Measurements from ENCODE around the gene SDK1.

Gene SDK1

DNA sequence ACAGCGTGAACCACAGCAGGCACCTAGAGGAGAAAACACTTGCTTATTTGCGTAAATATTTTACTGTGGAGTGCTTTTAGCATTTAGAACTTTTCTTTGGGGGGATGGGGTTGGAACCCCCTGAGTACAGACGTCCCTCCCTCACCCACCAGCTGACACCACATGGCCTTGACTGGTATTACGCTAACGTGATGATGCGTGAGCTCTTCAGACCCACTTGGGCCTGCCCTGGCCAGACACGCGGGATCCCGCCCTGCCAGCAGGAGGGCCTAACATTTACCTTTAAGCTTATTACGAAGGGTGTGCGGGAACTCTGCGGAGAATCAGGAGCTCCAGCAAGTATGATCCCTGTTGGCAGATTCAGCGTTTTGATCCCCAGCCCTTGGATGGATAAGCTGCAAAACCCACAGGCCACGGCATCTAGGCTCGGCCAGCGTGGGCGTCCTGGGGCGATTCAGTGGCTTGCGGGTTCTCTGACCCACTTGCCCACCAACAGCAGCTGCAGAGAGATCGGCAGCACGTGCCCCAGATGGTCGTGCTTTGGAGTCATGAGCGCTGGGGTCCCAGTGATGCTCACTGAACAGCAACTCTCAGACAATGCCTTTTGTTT lies 835.6 kb downstream of the SDK1 start:
- in situ Hi-C loops (cut with HindIII; ENCODE audit: low sequenced_read_pairs) = loop anchor here (5.0 kb wide), 1 partner anchor 41 kb away; no protein-coding TSS in a partner anchor

GRCh38 chr7:4137552-4137951 lies 836.5 kb downstream of the SDK1 start:
- in situ Hi-C loops (cut with HindIII; ENCODE audit: low sequenced_read_pairs) = loop anchor here (5.0 kb wide), 1 partner anchor 40 kb away; no protein-coding TSS in a partner anchor

GRCh38 chr7:4138866-4139265 lies 837.8 kb downstream of the SDK1 start:
- in situ Hi-C loops (cut with HindIII; ENCODE audit: low sequenced_read_pairs) = loop anchor here (5.0 kb wide), 1 partner anchor 38 kb away; no protein-coding TSS in a partner anchor

GRCh38 chr7:4139656-4140625 lies 838.9 kb downstream of the SDK1 start:
- in situ Hi-C loops (cut with HindIII; ENCODE audit: low sequenced_read_pairs) = loop anchor here (5.0 kb wide), 1 partner anchor 37 kb away; no protein-coding TSS in a partner anchor

- in situ Hi-C loops (cut with HindIII; ENCODE audit: low sequenced_read_pairs) = no loop called here
These were observed 839.9 kb downstream of the SDK1 start for GRCh38 chr7:4140933-4141332.

DNA sequence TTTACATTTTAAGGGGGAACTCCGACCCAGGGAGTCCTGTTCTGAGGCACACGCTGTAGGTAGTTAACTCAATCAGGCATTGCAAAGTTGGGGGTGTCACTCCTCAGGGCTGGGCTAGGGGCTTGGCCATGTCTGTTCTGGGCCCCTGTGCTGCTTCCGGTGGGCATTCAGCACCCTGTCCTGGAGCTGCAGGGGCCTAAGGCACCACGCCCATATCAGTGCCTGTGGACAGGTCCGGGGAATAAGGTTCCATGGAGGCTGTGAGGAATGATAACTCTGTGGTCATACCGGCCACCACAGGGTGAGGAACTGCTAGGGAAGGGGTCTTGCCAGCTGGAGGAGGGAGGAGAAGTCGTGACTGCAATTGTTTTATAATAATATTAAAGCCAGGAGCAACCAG lies 842.0 kb downstream of the SDK1 start:
- in situ Hi-C loops (cut with HindIII; ENCODE audit: low sequenced_read_pairs) = no loop called here

DNA sequence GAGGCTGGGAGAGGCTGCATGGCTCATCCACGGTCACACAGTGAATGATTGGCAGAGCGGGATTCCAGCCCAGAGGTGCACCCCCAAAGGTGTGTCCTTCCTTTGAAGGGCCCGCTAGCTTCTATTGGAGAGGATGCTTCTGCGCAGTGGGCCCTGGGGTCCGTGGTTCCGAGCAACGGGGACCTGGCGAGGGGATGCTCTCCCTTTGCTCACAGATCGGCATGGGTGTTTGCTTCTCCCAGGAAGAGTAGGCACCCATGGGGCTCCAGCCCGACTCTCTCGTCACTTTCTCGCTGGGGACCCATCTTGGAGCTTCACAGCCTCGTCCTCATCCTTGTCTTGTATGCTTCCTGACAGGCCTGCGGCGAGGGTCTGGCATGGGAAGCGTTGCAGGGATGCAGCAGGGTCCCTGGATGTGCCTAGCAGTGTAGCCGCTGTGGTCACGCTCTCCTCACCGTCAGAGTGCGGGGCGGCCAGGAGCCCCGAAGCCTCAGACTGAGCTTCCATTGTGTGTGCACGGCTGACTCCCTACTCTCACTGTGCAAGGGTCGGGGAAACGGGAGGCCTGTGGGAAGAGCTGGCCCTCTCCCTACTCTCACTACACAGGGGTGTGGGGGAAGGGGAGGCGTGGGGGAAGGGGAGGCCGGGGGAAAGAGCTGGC lies 842.6 kb downstream of the SDK1 start:
- in situ Hi-C loops (cut with HindIII; ENCODE audit: low sequenced_read_pairs) = no loop called here

DNA sequence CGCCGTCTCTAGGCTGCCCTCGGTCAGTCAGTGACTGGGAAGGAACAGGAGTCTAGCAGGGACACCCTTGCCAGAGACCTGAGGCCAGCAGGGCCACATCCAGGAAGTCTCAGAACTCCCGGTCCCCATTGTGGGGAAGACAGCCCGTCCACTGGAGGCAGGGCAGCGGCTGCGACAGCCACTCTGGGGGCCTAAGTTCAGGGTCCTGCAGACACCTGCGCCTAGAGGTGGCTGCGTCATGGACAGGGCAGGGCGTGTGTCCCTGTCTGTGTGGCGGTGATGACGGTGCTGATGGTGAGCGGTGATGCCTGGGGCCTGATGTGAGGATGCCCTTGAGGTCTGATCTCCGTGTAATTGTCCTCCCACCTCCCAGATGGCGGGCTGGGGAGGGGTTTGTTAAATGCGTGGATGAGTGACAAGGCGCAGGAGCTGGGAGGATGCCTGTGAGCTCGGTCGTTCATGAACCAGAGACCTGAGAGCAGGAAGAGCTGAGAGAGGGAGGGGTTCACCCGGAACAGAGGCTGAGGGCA lies 843.2 kb downstream of the SDK1 start:
- in situ Hi-C loops (cut with HindIII; ENCODE audit: low sequenced_read_pairs) = no loop called here

DNA sequence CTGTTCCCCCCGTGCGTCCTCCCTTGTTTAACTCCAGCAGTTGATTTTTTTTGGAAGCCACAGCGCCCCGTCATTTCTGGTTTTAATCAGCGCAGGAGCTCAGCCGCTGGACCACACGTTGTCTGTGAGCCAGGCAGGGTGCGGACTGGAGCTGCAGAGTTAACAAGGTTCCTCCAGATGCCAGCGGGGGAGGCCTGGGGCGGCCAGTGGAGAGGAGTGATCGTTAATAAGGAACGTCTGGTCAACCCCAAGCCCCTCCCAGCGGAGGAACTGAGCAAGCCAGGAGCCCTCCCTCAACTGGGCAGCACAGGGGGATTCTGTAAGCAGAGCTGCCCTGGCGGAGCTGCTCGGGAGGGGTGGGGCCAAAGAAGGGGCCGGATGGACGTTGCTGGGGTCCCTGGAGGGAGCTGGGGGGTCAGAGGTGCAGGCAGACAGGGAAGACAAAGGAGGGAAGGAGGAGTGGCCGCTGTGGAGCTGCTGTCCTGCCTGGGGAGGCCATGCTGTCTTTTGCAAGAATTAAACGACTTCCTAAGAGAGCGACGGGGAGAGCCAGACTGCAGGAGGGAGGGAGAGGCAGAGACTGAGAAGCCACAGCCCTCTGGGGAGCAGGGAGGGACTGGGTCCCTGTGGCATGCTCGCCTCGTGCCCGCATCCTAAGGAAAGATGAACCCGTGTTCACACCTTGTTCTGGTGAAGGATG lies 843.9 kb downstream of the SDK1 start:
- in situ Hi-C loops (cut with HindIII; ENCODE audit: low sequenced_read_pairs) = no loop called here

DNA sequence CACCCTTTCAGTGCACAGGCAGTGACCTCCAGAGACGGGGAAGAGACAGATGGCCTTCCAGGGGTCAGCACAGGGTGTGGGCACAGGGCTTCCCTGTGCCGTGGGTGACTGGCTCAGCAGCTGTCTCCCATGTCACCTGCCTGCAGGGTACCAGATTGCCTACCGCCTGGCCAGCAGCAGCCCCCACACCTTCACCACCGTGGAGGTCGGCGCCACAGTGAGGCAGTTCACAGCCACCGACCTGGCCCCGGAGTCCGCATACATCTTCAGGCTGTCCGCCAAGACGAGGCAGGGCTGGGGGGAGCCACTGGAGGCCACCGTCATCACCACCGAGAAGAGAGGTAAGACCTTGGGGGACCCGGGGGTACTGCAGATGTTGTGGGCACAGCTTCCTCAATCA lies 844.5 kb downstream of the SDK1 start:
- in situ Hi-C loops (cut with HindIII; ENCODE audit: low sequenced_read_pairs) = no loop called here

DNA sequence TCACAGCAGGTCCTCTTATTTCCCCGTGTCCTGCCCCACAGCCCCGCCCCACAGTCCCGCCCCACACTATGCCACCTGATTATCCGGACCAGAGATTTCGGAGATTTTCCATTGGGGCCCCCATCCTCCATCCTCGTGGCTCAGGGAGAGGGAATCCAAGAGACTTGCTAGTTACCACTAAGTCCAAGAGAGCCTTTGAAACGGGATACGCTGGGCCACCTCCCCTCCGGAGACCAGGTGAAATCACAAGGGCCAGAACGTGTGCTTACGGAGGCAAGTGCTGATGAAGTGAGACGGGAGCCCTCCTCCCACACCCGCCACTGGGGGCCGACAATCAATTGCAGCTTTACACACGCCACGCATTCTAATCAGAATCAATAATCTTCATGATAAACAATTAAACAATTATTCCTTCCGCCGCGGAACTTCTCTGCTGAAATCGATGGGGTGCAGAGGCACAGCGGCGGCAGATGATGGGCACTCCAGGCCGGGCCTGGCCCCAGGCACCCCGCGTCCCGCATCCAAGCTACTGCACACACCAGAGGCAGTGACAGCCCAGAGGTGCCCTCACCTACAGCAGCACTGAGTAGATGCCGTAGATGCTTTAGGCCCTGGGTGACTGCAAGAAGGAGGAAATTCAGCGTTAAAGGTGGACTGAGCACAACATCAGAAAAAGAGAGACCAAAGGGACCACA lies 847.0 kb downstream of the SDK1 start:
- in situ Hi-C loops (cut with HindIII; ENCODE audit: low sequenced_read_pairs) = no loop called here

GRCh38 chr7:4149236-4149635 lies 848.2 kb downstream of the SDK1 start:
- in situ Hi-C loops (cut with HindIII; ENCODE audit: low sequenced_read_pairs) = no loop called here

GRCh38 chr7:4149645-4150044 lies 848.6 kb downstream of the SDK1 start:
- in situ Hi-C loops (cut with HindIII; ENCODE audit: low sequenced_read_pairs) = no loop called here

DNA sequence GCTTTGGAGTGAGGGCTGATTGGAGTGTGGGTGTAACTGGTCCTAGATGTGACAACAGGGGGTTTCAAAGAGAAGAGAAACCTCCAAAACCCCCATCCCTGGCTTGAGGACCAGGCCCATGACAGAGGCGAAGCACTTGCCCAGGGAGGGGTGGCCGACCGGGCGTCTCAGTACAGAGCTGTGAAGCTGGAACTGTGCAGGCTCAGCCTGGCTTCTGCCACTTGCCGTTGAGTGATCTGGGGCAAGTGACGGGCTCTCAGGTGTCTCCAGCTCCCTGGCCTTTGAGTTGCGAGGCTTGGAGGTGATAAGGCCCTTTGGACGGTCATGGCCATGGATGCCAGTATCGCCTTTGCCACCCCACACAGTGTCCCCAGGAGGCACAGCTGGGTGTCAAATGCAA lies 849.7 kb downstream of the SDK1 start:
- in situ Hi-C loops (cut with HindIII; ENCODE audit: low sequenced_read_pairs) = no loop called here

- in situ Hi-C loops (cut with HindIII; ENCODE audit: low sequenced_read_pairs) = no loop called here
These were observed 850.5 kb downstream of the SDK1 start for GRCh38 chr7:4151524-4151923.

DNA sequence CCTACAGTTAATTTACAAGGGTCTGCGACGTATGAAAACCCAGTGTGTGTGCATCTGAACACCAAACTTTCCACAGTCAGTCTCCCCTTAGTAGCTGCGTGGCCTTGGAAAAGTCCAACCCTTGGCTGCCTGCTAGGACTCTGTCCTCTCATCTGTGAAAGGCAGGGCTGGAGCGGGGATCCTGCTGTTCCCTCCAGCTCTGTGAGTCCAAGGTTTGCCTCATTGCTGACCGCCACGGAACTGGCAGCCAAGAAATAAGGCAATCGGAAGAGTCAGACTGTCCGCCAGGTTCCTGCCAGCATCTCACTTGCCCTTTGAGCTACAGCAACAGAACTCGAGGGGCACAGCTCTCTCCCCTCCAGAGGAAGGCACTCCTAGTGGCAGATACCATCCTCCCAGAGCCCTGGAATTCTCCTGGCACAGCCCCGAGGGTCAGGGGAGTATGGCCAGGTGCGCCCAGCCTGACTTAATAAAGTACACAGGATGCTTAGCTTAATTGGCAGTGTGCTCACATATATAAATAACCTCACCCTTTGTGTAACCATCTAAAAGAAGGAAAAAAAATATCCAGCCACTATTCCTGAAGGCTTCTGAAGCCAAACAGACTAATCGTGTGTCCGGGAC lies 851.0 kb downstream of the SDK1 start:
- in situ Hi-C loops (cut with HindIII; ENCODE audit: low sequenced_read_pairs) = no loop called here

DNA sequence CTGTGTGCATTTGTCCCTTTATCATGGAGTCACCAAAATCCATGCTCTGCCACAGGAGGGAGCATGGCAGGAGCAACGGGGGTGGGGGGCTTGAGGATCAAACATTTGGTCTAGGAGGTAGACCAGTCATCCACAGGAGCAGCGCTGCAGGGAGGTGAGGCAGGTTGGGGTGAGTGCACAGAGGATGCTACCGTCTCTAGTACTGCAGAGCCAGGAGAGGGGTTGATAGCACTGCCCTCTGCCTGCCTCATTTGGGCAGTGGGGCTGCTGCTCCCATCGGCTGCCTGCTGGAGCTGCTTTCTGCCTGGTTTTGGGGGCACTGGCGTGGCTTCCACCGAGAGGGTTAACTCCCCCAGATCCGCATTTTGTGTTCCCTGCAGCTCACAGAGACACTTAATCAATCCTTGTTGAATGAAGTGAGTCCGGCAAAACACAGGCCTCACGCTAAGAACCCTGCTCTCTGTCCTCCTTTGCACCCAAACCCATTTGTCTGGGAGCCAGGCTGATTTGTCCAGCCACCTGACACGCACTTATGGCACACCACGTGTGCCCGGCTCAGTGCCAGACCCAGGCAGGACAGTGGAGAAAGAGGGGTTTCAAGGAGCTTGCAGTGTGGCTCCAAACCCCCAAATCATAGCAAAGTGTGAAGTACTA lies 854.0 kb downstream of the SDK1 start:
- in situ Hi-C loops (cut with HindIII; ENCODE audit: low sequenced_read_pairs) = no loop called here

GRCh38 chr7:4156190-4156589 lies 855.1 kb downstream of the SDK1 start:
- in situ Hi-C loops (cut with HindIII; ENCODE audit: low sequenced_read_pairs) = no loop called here

- in situ Hi-C loops (cut with HindIII; ENCODE audit: low sequenced_read_pairs) = no loop called here
These were observed 856.6 kb downstream of the SDK1 start for GRCh38 chr7:4157651-4158050.
